GM18502 (cell line): Measurements from ENCODE around the gene VEZF1.
A peak's percentile ranks its signal among the peaks of the same experiment; 100 is the strongest.

Source experiments
- ATAC-seq: cut with Tn5 transposase; IDR thresholded peaks from one replicate; pipeline ENCODE4 v1.9.1; 2021; ENCODE audit warnings: mild to moderate bottlenecking; ENCODE audit not compliant: unreplicated experiment, poor library complexity

The VEZF1 gene

GRCh38 chr17:57954397-57955182 is 33.5 kb downstream of the VEZF1 start:
- ATAC-seq = no peak

- no peak for ATAC-seq
Observed at GRCh38 chr17:57953705-57954396, 34.2 kb downstream of the VEZF1 start.

GRCh38 chr17:57953219-57953618 is 34.8 kb downstream of the VEZF1 start:
- ATAC-seq = no peak

DNA sequence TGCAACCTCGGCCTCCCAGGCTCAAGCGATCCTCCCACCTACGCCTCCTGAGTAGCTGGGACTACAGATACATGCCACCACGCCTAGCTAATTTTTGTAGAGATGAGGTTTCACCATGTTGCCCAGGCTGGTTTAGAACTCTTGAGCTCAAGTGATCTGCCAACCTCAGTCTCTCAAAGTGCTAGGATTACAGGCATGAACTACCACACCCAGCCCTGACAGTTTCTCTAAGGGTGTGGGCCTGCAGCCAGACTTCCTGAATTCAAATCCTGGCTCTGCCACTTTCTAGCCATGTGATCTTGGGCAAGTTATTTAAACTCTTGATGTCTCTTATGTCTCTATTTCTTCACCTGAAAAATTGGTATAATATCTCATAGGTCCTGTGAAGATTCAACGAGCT is 38.4 kb downstream of the VEZF1 start:
- no peak for ATAC-seq

DNA sequence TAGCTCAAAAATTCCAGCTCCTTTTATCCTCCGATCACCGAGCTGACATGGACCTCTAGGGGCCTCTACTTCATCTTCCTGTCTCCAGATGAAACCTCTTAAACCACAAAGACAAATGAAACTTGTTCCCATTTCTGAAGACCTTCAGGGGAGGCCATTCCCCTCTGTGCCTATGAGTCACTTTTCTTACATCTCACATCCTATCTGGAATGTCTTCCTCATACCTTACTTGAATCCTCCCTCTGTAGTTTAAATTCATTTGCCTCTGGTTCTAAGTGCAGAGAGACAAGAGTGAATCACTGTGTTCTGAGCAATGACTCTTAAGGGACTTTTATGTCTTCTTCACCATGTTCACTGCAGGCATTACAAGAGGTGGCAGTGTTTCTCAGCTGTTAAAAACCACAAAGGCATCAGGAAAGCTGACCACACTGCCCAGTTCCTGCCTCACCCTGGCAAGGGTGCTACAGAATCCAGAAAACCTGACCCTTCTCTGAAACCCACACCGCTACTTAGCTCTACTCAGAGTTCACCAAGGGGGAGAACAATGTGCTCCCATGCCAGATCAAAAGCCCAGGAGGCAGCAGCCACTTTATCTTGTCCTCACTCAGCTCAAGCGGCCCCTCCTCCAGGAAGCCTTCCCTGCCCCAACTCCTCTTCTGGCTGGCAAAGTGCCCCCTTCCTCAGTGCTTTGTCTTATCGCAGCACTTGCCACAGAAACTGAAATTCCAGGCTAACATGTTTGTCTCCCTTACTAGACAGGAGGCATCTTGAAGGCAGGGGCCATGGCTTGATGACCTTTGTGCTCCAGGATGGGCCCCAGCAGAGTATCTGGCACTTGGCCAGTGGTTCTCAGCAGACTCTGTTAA is 39.3 kb downstream of the VEZF1 start:
- ATAC-seq = no peak

DNA sequence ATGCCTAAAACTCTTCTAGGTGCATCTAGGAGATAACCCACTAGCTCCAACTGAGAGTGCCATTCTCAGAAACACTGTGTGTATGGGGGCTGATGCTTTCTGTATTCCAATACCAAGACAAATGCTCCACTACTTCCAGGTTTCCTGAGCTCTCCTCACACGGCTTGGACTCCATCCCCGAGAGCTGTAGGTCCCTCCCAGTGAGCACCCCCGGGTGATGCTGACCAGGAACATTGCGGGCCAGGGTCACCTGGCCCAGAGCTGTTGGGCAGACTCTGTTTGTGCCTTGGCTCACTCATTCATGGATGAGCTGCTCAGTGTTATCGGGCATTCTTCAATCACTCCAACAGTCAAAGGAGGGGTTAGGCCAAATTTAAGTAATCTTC is 39.9 kb downstream of the VEZF1 start:
- no peak for ATAC-seq

GRCh38 chr17:57947369-57947768 is 40.7 kb downstream of the VEZF1 start:
- no peak for ATAC-seq

GRCh38 chr17:57946798-57947358 is 41.2 kb downstream of the VEZF1 start:
- ATAC-seq = peak; percentile 84

- peak; percentile 9 for ATAC-seq
Observed at GRCh38 chr17:57945996-57946797, 41.9 kb downstream of the VEZF1 start.

DNA sequence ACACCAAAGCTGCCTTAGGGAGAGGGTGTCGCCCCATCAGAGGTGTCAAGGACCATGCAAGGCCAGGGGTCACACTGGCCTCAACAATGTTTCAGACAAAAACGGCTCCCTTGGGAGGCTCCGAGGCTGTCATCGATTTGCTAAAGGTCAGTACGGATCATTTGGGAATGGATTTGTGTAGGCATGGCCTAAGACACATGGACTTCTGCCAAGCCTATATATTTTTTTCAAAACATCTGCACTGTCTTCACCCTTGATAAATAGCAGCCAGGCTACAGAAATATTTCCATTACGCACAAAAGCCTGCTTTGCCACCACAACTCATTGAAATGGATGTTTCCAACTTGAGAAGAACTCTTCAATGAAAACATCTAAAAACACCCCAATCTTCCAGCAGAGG is 43.1 kb downstream of the VEZF1 start:
- ATAC-seq = no peak

GRCh38 chr17:57943645-57944044 is 44.4 kb downstream of the VEZF1 start:
- no peak for ATAC-seq

DNA sequence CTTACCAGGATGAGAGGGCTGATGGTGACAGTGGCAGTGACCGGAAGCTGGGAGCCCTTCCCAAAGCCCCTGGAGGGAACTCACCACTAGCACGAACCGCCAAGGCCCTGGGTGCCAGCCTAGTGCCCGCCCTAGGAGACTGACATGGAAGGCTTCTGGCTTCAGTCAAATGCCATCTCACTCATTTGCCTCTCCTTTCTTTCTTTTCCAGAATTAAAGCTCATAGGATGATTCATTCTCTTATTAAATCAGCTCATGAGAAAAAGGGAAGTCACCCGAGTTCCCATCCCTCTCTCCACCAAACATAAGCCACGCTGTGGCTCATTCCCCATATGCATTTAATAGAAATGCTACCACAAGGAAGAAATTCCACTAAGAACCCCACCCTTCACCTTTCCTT is 44.9 kb downstream of the VEZF1 start:
- no peak for ATAC-seq

DNA sequence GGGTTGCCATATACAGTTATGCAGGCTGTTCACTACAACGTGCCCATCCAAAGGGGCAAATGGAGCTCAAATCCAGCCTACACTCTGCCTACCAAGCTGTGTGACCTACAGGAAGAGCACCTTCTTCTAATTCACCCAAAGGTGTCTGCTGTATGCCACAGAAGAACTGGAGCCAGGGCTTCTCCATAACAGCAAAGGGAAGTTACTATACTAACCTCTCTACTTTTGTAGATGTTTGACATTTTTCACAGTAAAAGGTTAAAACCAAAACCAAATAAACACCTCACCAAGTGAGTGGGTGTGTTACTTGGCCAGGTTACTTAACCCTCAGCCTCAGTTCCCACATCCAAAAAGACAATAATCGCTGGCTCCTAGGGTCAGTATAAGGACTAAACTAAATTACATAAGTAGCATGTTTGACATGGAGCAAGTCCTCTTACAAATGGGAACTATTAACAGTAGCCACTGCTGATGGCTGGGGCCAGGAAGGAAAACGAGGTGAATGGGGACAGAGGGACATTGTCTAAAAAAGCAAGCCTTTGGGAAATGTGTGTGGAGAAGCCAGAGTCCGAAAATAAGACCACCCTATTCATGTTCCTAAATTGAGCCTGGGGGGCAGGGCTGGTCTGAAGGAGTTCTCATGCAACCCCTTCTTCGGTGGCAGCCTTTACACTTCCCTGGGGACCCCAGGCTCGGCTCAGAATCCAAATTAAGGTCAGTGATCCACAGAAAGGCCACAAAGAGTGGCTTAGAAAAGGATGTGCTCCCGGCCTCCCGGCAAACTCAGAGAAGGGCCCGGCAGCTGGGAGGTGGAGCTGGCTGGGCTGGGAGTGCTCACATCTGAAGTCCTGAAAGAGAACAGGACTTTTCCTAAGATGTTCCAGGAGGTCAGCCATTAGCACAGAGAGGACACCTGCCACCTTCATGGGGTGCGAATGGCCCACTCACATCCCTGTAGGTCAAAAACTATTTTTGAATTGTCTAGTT is 46.4 kb downstream of the VEZF1 start:
- ATAC-seq = no peak

DNA sequence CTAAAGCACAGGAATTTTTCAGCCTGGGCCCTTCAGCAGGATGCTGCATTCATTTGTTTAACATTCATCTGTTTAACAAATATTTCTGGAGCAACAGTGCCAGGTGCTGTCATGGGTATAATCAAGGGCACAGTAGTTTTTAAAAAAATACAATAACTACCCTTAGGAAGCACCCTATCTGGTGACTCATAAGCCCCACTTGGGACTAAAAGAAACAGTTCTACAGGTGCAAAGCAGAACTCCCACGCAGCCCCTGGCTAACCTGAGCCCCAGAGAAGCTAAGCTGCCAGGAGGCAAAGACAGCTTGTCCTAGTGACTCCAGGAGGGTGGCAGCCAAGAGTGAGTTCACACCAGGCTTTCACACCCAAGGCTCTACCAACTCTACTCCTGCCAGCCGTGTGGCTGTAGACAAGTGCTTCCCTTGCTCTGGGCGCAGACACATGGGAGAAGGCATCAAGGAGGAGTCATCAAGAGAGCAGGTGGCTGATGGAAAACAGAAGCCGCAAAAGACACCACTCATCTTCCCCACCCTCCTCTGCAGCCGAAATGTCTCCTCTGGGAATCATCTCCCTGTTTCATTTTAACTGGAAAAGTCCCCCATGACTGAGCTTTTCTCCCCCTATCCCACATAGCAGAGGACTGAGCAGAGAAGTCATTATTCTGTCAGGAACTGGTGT is 47.3 kb downstream of the VEZF1 start:
- ATAC-seq = no peak

DNA sequence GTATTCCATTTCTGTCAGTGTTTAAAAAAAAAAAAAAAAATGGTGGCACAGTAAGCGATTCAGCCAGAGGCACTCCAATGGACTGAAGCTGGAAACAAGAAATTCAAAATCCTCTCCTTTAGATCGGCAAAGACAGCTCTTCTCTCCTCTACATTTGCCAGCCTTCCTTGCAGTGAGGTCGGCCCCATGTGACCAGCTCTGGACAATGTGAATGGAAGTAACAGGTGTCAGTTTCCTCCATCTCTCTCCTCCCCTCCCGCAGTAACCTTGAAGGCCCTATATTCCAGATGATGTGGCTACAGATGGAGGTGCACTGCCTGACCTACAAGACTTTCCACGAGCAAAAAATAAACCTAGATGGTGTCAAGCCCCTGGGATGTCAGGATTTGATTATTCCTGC is 47.8 kb downstream of the VEZF1 start:
- ATAC-seq = no peak

- peak; percentile 81 for ATAC-seq
Observed at GRCh38 chr17:57939797-57940196, 48.3 kb downstream of the VEZF1 start.

GRCh38 chr17:57938061-57938502 is 50.0 kb downstream of the VEZF1 start:
- ATAC-seq = no peak

- no peak for ATAC-seq
Observed at GRCh38 chr17:57937492-57937891, 50.6 kb downstream of the VEZF1 start.
